GM23338 (cell line): ENCODE results near the gene RAP1B. TPM values are rescaled to one million over a fixed set of nuclear protein-coding genes. Genes with fewer than 3 reads are reported as not detected.

ENCODE experiments used
- ATAC-seq: fragments of 200-7000 bp; cut with Tn5 transposase; 3 replicates; pipeline ENCODE4 v1.9.1; 2020
- DNase-seq: peaks from one replicate; pipeline ENCODE4 v3.0.0-alpha.2; 2015; ENCODE audit warnings: low spot score
- H2AFZ ChIP-seq: fragments of 200-600 bp; sonication (generic); 2 replicates; pipeline ENCODE4 v1.8.0; 2016; ENCODE audit warnings: antibody characterized with exemption, mild to moderate bottlenecking, moderate library complexity
- H3F3A ChIP-seq: fragments of 200-600 bp; sonication (generic); replicated peaks from 2 replicates; pipeline ENCODE4 v1.8.0; 2017; ENCODE audit warnings: antibody characterized with exemption, mixed run types, low read depth
- H3K27ac ChIP-seq: fragments of 200-600 bp; sonication (generic); 2 replicates; pipeline ENCODE4 v1.6.1; 2016; ENCODE audit warnings: low read depth
- H3K27me3 ChIP-seq: fragments of 200-600 bp; sonication (generic); 2 replicates; pipeline ENCODE4 v1.8.0; 2016; ENCODE audit warnings: mild to moderate bottlenecking, mixed run types, moderate library complexity; ENCODE audit not compliant: insufficient read depth
- H3K36me3 ChIP-seq: fragments of 200-600 bp; sonication (generic); 2 replicates; pipeline ENCODE4 v1.8.0; 2016; ENCODE audit warnings: mild to moderate bottlenecking; ENCODE audit not compliant: insufficient read depth
- H3K4me1 ChIP-seq: fragments of 200-600 bp; sonication (generic); 2 replicates; pipeline ENCODE4 v1.8.0; 2016; ENCODE audit warnings: mild to moderate bottlenecking, moderate library complexity; ENCODE audit not compliant: insufficient read depth
- H3K4me2 ChIP-seq: fragments of 200-600 bp; sonication (generic); 2 replicates; pipeline ENCODE4 v1.7.1; 2017; ENCODE audit warnings: mixed run types
- H3K4me3 ChIP-seq: fragments of 200-600 bp; sonication (generic); 2 replicates; pipeline ENCODE4 v1.6.1; 2016; ENCODE audit warnings: mixed run types
- H3K79me2 ChIP-seq: fragments of 200-600 bp; sonication (generic); replicated peaks from 2 replicates; pipeline ENCODE4 v1.8.0; 2017; ENCODE audit warnings: mild to moderate bottlenecking; ENCODE audit not compliant: insufficient read depth
- H3K9me2 ChIP-seq: fragments of 200-600 bp; sonication (generic); 2 replicates; pipeline ENCODE4 v1.8.0; 2017; ENCODE audit not compliant: insufficient read depth
- H4K20me1 ChIP-seq: fragments of 200-600 bp; sonication (generic); replicated peaks from 2 replicates; pipeline ENCODE4 v1.8.0; 2017; ENCODE audit warnings: mild to moderate bottlenecking; ENCODE audit not compliant: insufficient read depth
- H3K27ac Mint-ChIP-seq: 2 replicates; pipeline ENCODE4 v1.8.0; 2020; ENCODE audit warnings: inconsistent platforms, mild to moderate bottlenecking, moderate library complexity, mixed read lengths
- H3K27me3 Mint-ChIP-seq: 3 replicates; pipeline ENCODE4 v1.8.0; 2022; ENCODE audit warnings: low read depth, mild to moderate bottlenecking, moderate library complexity, mixed read lengths, inconsistent platforms; ENCODE audit not compliant: insufficient read depth, poor library complexity
- H3K36me3 Mint-ChIP-seq: 3 replicates; pipeline ENCODE4 v1.8.0; 2021; ENCODE audit warnings: low read depth, mild to moderate bottlenecking, inconsistent platforms, moderate library complexity, mixed read lengths
- H3K4me1 Mint-ChIP-seq: 3 replicates; pipeline ENCODE4 v1.8.0; 2020; ENCODE audit warnings: mild to moderate bottlenecking, inconsistent platforms, mixed read lengths
- H3K4me3 Mint-ChIP-seq: 3 replicates; pipeline ENCODE4 v1.8.0; 2021; ENCODE audit warnings: moderate library complexity, mild to moderate bottlenecking, inconsistent platforms, mixed read lengths
- H3K9me3 Mint-ChIP-seq: 3 replicates; pipeline ENCODE4 v1.8.0; 2020; ENCODE audit warnings: moderate library complexity, mild to moderate bottlenecking, inconsistent platforms, mixed read lengths
- CREB1 ChIP-seq: fragments of 250-450 bp; sonication (Bioruptor Pico); IDR thresholded peaks from 2 replicates; pipeline ENCODE4 v1.5.0; 2020; ENCODE audit warnings: low read depth, mild to moderate bottlenecking, moderate library complexity
- JUNB ChIP-seq: IDR thresholded peaks from one replicate; pipeline ENCODE4 v1.6.1; 2016; ENCODE audit warnings: antibody characterized with exemption; ENCODE audit not compliant: unreplicated experiment
- POLR2AphosphoS5 ChIP-seq: IDR thresholded peaks from 2 replicates; pipeline ENCODE4 v1.6.1; 2016; ENCODE audit warnings: antibody characterized with exemption, low read depth
- REST ChIP-seq: IDR thresholded peaks from one replicate; pipeline ENCODE4 v1.6.1; 2018; ENCODE audit warnings: antibody characterized with exemption; ENCODE audit not compliant: unreplicated experiment
- ZNF114 ChIP-seq: fragments of 250-450 bp; sonication (Bioruptor Pico); IDR thresholded peaks from 2 replicates; pipeline ENCODE4 v1.5.0; 2020; ENCODE audit warnings: mild to moderate bottlenecking, moderate library complexity
- ZNF331 ChIP-seq: fragments of 250-450 bp; sonication (Bioruptor Pico); IDR thresholded peaks from 2 replicates; pipeline ENCODE4 v1.5.0; 2020; ENCODE audit warnings: low read depth, mild to moderate bottlenecking, moderate library complexity
- ZNF462 ChIP-seq: fragments of 250-450 bp; sonication (Bioruptor Pico); IDR thresholded peaks from 2 replicates; pipeline ENCODE4 v1.5.0; 2020; ENCODE audit warnings: mild to moderate bottlenecking, moderate library complexity
- polyA plus RNA-seq: library from polyadenylated mRNA; unstranded; fragments of >200 nt; fragmentation: Nextera tagmentation; extraction: Ambion mirVana; gene quantifications from 2 replicates; pipeline ENCODE4 v1.2.1, GENCODE V29; 2016
- total RNA-seq: library from RNA; depleted of rRNA; stranded (reverse); fragments of >200 nt; shearing (Covaris generic); gene quantifications from 2 replicates; pipeline ENCODE4 v1.2.3, GENCODE V29; 2014
- TF ChIP-seq, protein P1 (sequence below), 2 experiments: fragments of 200-600 bp in 1 of 2; sonication (generic) in 1 of 2; conservative IDR thresholded peaks; 2 replicates each; pipeline versions ENCODE4 v1.5.1 to v1.6.1; 2016 to 2017; ENCODE audit warnings: antibody characterized with exemption in 2 of 2, low read depth in 2 of 2, mild to moderate bottlenecking in 2 of 2, moderate library complexity in 1 of 2

Gene RAP1B
- total and polyA plus RNA-seq, 2 experiments from 2014 or later = 90.6 to 128 TPM

- H3K27me3 ChIP-seq = no peaks in the 10 kb centered on the region
- H3K36me3 ChIP-seq = no peaks in the 10 kb centered on the region
- H2AFZ ChIP-seq = no peak overlapping the region
- no peaks in the 10 kb centered on the region for H3K9me3 Mint-ChIP-seq
- DNase-seq = no peak
- no peaks in the 10 kb centered on the region for H3K9me2 ChIP-seq
- no peak overlapping the region for H3K4me3 ChIP-seq
- TF ChIP-seq, protein P1, sequence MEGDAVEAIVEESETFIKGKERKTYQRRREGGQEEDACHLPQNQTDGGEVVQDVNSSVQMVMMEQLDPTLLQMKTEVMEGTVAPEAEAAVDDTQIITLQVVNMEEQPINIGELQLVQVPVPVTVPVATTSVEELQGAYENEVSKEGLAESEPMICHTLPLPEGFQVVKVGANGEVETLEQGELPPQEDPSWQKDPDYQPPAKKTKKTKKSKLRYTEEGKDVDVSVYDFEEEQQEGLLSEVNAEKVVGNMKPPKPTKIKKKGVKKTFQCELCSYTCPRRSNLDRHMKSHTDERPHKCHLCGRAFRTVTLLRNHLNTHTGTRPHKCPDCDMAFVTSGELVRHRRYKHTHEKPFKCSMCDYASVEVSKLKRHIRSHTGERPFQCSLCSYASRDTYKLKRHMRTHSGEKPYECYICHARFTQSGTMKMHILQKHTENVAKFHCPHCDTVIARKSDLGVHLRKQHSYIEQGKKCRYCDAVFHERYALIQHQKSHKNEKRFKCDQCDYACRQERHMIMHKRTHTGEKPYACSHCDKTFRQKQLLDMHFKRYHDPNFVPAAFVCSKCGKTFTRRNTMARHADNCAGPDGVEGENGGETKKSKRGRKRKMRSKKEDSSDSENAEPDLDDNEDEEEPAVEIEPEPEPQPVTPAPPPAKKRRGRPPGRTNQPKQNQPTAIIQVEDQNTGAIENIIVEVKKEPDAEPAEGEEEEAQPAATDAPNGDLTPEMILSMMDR (conservative IDR thresholded peaks at IDR 0.05; ENCODE audit: low read depth in 2 of 2) = no peak
- TF ChIP-seq REST (no peak), ZNF331 (CRISPR knock-in tag) (no peak), CREB1 (CRISPR knock-in tag) (no peak), POLR2AphosphoS5 (no peak), JUNB (no peak), ZNF462 (CRISPR knock-in tag) (no peak), ZNF114 (CRISPR knock-in tag) (no peak)
- no peaks in the 10 kb centered on the region for H3K36me3 Mint-ChIP-seq
- peaks cover 19% of the 10 kb centered on the region for H3K79me2 ChIP-seq
- H3K4me1 Mint-ChIP-seq = peaks cover 28% of the 10 kb centered on the region
- H3K4me1 ChIP-seq = peaks cover 35% of the 10 kb centered on the region
- H3K27ac ChIP-seq = peak overlapping the region; percentile 16; the same call in 1 of the 2 replicates
- H3K27ac Mint-ChIP-seq = no peak overlapping the region; the same call in 1 of the 2 replicates
- no peak overlapping the region for H3K4me3 Mint-ChIP-seq
- peaks cover 14% of the 10 kb centered on the region for H4K20me1 ChIP-seq
- ATAC-seq = no peak
- H3F3A ChIP-seq = 0 out of 2 replicates have a peak, but pooled peaks cover 4% of the 10 kb centered on the region
- peaks cover 8% of the 10 kb centered on the region for H3K27me3 Mint-ChIP-seq
- peak overlapping the region; percentile 11; the same call in 1 of the 2 replicates for H3K4me2 ChIP-seq
Measured at GRCh38 chr12:68608191-68608590, 2.5 kb upstream of the RAP1B start.
